Fibroblast of the conjunctiva (primary cell): ENCODE measurements around the gene NPC1L1.
"Not testable (repeated sequence)": the region's sequence is repeated elsewhere in the genome, so short reads cannot be mapped to it uniquely, and the experiment has no call there.

Experiments
- DNase-seq: peaks from one replicate; pipeline ENCODE4 v3.0.0-alpha.2; 2010; ENCODE audit warnings: low read depth

NPC1L1 gene

DNA sequence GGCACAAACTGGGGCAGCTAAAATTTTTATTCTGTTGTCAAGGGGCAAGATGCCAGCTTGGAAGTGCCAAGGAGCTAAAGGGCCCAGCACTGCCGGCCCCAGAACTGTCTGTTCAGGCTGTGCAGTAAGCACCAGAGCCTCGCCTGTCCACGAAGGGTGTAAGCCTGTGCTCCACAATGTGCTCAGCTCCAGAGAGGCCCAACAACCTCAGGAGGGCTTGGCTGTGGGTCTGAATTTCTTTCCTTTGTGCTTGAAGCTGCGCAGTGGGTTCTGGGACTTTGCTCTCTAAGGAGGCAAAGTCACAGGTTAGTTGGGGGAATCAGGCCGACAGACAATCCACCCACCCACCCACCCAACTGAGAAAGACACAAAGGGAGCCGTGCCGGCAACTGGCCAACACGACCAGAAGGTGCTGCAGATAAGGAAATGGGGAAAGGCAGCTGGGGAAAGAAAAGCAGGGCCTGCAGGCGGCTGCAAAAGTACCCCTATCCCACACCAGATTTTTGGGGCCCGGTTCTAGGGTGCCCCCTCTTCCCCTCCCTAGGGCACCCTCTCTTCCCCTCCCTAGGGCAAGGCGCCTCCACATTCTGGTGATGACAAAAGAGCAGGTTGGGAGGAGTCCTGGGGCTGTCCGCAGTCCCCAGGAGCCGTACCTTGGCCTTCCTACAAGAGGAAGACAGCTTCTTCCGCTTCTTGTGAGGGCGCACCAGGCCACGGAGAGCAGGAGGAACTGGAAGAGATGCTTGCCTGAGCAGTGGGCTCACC, 24.8 kb upstream of the NPC1L1 start:
- no peak for DNase-seq

- peak; percentile 33 for DNase-seq
Measured at GRCh38 chr7:44565097-44565794, 24.1 kb upstream of the NPC1L1 start.

GRCh38 chr7:44564606-44565005, 23.5 kb upstream of the NPC1L1 start:
- DNase-seq = no peak

- no peak for DNase-seq
Measured at GRCh38 chr7:44563171-44563679, 22.1 kb upstream of the NPC1L1 start.

GRCh38 chr7:44562622-44562962, 21.5 kb upstream of the NPC1L1 start:
- DNase-seq = not testable (repeated sequence)

GRCh38 chr7:44561962-44562621, 21.0 kb upstream of the NPC1L1 start:
- DNase-seq = peak; percentile 14

DNA sequence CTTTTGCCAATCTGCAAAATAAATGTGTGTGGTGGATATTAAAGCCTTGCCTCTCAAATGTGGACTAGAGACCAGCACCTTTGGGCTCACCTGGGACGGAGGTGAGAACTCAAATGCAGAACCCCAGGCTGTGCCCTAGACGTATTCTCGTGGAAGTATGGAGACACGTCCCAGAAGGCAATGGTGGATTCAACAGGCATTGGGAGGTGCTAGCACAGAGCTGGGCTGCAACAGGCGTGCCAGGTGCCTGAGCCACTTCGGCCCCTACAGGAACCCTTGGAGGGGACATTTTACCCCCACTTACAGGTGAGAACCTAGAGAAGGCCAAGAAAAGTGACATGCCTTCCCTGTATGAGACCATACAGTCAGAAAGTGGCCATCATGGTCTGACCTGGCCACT, 20.4 kb upstream of the NPC1L1 start:
- no peak for DNase-seq

DNA sequence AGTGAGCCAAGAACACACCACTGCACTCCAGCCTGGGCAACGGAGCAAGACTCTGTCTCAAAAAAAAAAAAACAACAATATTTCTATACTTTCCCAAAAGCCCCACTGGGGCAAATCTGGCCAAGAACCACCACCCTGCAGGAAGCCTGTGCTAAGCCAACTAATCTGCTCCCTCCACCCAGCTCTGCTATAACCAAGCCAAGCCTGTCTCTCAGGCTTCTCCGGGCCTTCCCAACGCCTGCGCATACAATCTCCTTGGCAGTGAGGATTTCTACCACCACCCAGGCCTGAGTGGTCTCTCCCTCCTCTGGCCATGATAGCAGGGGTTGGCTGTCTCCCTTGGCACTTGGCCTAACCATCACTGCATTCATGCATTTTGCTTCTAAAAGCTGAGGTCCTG, 18.4 kb upstream of the NPC1L1 start:
- DNase-seq = no peak

- no peak for DNase-seq
Measured at GRCh38 chr7:44557485-44557884, 16.4 kb upstream of the NPC1L1 start.

- DNase-seq = no peak
Measured at GRCh38 chr7:44555350-44555749, 14.2 kb upstream of the NPC1L1 start.

DNA sequence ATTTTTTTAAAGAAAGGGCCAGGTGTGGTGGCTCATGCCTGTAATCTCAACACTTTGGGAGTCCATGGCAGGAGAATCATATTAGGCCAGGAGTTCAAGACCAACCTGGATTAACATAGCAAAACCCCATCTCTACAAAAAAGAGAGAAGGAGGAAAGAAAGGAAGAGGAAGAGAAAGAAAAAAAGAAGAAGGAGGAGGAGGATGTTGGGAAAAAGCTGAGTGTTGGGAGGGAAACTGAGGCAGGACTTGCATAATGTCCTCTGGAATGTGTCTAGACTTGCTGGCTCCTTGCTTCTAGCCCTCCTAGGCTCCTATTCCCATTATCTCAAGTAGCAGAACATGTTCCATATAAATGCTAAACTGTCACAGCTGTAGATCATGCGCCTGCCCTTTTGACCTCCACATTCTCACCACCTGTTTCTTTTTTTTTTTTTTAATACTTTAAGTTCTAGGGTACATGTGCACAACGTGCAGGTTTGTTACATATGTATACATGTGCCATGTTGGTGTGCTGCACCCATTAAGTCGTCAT, 11.4 kb upstream of the NPC1L1 start:
- not testable (repeated sequence) for DNase-seq

GRCh38 chr7:44549457-44549856, 8.3 kb upstream of the NPC1L1 start:
- DNase-seq = no peak

GRCh38 chr7:44548893-44549292, 7.8 kb upstream of the NPC1L1 start:
- no peak for DNase-seq

GRCh38 chr7:44547536-44548231, 6.6 kb upstream of the NPC1L1 start:
- no peak for DNase-seq

GRCh38 chr7:44541876-44542610, 913 bp upstream of the NPC1L1 start:
- no peak for DNase-seq

- no peak for DNase-seq
Measured at GRCh38 chr7:44540592-44541027, 520 bp downstream of the NPC1L1 start.

GRCh38 chr7:44539669-44540506, 1.2 kb downstream of the NPC1L1 start:
- DNase-seq = no peak

GRCh38 chr7:44538798-44539668, 2.1 kb downstream of the NPC1L1 start:
- no peak for DNase-seq

- DNase-seq = no peak
Measured at GRCh38 chr7:44538093-44538797, 2.9 kb downstream of the NPC1L1 start.
